Neutrophil (primary cell): ENCODE data around the gene RGS12.

ENCODE experiments used
- H3K27ac ChIP-seq: fragments of 200-600 bp; sonication (generic); 2 replicates; pipeline ENCODE4 v1.5.1; 2016; ENCODE audit warnings: mild to moderate bottlenecking, moderate library complexity
- H3K27me3 ChIP-seq: fragments of 200-600 bp; sonication (generic); 2 replicates; pipeline ENCODE4 v1.6.0; 2016; ENCODE audit warnings: mild to moderate bottlenecking
- H3K36me3 ChIP-seq: fragments of 200-600 bp; sonication (generic); 2 replicates; pipeline ENCODE4 v1.5.1; 2017
- H3K4me1 ChIP-seq, 2 experiments: fragments of 200-600 bp in 1 of 2; sonication (generic) in 1 of 2; 1 replicate in 1 of 2; 2 replicates in 1 of 2; pipeline versions ENCODE4 v1.5.1 to v1.6.1; 2013 to 2016; ENCODE audit warnings: low read depth in 1 of 2, low read length in 1 of 2, mild to moderate bottlenecking in 1 of 2, moderate library complexity in 1 of 2; ENCODE audit not compliant: control insufficient read depth in 1 of 2, insufficient read depth in 1 of 2
- H3K4me3 ChIP-seq, 2 experiments: fragments of 200-600 bp in 1 of 2; sonication (generic) in 1 of 2; 1 replicate in 1 of 2; 2 replicates in 1 of 2; pipeline ENCODE4 v1.5.1; 2013 to 2016; ENCODE audit warnings: low read depth in 1 of 2, low read length in 1 of 2, mild to moderate bottlenecking in 1 of 2, moderate library complexity in 1 of 2
- H3K9me3 ChIP-seq: fragments of 200-600 bp; sonication (generic); 2 replicates; pipeline ENCODE4 v1.5.1; 2016
- TF ChIP-seq, protein P1 (sequence below): fragments of 200-600 bp; sonication (generic); IDR thresholded peaks from 2 replicates; pipeline ENCODE4 v1.5.1; 2016; ENCODE audit warnings: antibody characterized with exemption

The RGS12 gene

DNA sequence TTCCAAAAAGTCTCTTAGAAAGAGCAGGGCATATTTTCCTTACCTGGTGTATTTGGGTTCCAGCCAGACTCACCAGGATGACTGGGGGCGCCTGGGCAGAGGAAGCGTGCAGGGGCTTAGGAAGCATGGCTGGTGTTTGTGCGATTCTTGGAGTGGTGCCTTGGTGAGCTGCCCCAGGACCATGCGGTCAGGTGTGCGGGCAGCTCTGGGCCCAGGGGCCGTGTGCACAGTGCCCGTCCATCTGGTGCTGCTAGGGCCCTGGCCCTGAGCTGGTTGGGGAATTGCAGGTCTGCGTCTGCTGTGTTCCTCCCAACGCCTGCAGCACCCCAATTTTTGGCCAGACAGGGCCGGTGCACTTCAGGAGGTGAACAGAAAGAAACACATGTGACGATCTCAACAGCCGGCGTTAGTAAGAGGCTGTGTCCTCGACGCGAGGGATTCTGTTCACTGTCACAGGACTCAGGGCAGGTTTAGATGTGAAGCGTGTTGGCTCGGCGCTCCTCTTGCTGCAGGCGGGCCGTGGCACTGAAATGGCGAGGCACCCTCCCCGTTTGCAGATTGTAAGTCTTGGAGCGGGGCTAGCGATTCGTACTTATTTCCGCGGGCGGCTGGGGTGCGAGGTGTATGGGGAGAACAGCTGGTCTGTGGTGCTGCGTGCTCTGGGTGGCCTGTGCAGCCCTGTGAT lies 15.2 kb downstream of the RGS12 start:
- Histone ChIP-seq H3K27me3 (peaks cover 27% of the 10 kb centered on the region), H3K4me3 (no peak overlapping the region), H3K4me1 (no peaks in the 10 kb centered on the region), H3K27ac (no peak overlapping the region), H3K36me3 (no peaks in the 10 kb centered on the region), H3K9me3 (no peaks in the 10 kb centered on the region)
- TF ChIP-seq, protein P1, sequence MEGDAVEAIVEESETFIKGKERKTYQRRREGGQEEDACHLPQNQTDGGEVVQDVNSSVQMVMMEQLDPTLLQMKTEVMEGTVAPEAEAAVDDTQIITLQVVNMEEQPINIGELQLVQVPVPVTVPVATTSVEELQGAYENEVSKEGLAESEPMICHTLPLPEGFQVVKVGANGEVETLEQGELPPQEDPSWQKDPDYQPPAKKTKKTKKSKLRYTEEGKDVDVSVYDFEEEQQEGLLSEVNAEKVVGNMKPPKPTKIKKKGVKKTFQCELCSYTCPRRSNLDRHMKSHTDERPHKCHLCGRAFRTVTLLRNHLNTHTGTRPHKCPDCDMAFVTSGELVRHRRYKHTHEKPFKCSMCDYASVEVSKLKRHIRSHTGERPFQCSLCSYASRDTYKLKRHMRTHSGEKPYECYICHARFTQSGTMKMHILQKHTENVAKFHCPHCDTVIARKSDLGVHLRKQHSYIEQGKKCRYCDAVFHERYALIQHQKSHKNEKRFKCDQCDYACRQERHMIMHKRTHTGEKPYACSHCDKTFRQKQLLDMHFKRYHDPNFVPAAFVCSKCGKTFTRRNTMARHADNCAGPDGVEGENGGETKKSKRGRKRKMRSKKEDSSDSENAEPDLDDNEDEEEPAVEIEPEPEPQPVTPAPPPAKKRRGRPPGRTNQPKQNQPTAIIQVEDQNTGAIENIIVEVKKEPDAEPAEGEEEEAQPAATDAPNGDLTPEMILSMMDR: no peak

DNA sequence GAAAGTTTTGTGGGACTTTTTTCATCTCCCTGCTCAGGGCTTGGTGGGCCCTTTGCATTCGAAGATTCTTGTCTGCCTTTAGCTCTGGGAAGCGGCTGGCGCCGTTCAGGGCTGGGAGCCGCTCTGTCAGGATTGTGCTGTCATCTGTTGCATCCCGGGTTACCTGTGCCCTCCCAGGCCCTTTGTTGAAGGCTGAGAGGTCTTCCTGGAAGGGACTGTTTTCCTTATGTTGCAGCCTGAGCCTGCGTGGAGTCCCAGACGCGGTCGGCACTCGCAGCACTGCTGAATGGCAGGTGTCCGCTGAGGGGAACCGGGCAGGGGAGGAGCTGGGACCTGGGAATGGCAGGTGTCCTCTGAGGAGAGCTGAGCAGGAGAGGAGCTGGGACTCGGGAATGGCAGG lies 15.9 kb downstream of the RGS12 start:
- TF ChIP-seq, protein P1: no peak
- Histone ChIP-seq H3K27me3 (peaks cover 20% of the 10 kb centered on the region), H3K4me3 (no peak overlapping the region), H3K27ac (no peak overlapping the region), H3K4me1 (no peaks in the 10 kb centered on the region), H3K9me3 (no peaks in the 10 kb centered on the region), H3K36me3 (no peaks in the 10 kb centered on the region)

DNA sequence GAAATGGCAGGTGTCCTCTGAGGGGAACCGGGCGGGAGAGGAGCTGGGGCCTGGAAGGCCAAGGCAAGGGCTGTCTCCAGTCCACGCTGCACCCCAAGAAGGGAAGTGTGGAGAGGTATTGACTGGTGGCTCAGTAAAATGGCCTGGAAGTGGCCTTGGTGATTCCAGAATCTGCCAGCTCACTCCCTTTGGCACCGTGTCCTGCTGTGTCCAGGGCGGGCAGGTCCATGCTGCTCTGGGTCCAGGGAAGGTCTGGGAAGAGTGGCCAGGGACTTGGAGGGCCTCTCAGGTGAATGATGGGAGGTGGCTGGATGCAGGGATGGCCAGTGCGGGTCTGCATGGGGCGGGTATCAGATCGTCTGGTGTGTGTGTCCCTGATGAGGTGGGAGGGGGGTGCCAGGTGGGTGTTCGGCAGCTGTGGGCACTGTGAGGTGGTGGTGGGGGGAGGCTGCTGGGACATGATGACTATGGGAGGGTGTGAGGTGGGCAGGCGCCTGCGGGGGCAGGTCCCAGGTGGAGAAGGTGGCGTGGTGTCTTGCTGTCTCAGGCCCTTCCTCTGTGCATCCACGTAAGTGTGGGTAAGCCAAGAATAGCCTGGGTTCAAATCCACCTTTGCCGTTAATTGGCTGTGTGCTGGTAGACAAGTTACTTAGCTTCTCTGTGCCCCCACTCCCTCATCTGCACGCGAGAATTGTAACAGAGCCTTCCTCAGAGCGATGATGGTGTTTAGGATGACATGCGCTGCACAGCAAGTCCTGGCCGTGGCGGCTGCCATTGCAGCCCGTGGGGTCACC lies 17.7 kb downstream of the RGS12 start:
- Histone ChIP-seq H3K4me1 (no peaks in the 10 kb centered on the region), H3K9me3 (no peaks in the 10 kb centered on the region)
- TF ChIP-seq, protein P1: no peak

DNA sequence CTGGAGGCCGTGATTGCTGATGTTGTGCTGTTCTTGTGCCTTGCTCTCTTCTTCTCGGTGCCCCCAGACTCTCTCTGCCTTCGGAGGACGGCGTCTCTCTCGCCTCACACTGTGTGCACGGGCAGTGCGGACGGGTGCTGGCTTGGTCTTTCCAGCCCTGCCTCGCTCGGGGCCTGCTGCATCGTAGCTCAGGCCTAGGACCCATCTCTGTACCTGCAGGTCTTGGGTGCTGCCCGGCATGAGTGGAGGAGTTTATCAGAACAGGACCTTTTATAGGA lies 18.2 kb downstream of the RGS12 start:
- H3K9me3 ChIP-seq: no peaks in the 10 kb centered on the region
- H3K27me3 ChIP-seq: no peaks in the 10 kb centered on the region
- H3K27ac ChIP-seq: no peak overlapping the region
- H3K4me3 ChIP-seq: no peak overlapping the region
- H3K36me3 ChIP-seq: no peaks in the 10 kb centered on the region
- TF ChIP-seq, protein P1: no peak
- no peaks in the 10 kb centered on the region for H3K4me1 ChIP-seq

More for the DNA sequence above, 17.7 kb downstream of the RGS12 start:
- H3K27me3 ChIP-seq: peaks cover 2% of the 10 kb centered on the region
- H3K4me3 ChIP-seq: no peak overlapping the region
- no peaks in the 10 kb centered on the region for H3K36me3 ChIP-seq
- no peak overlapping the region for H3K27ac ChIP-seq

DNA sequence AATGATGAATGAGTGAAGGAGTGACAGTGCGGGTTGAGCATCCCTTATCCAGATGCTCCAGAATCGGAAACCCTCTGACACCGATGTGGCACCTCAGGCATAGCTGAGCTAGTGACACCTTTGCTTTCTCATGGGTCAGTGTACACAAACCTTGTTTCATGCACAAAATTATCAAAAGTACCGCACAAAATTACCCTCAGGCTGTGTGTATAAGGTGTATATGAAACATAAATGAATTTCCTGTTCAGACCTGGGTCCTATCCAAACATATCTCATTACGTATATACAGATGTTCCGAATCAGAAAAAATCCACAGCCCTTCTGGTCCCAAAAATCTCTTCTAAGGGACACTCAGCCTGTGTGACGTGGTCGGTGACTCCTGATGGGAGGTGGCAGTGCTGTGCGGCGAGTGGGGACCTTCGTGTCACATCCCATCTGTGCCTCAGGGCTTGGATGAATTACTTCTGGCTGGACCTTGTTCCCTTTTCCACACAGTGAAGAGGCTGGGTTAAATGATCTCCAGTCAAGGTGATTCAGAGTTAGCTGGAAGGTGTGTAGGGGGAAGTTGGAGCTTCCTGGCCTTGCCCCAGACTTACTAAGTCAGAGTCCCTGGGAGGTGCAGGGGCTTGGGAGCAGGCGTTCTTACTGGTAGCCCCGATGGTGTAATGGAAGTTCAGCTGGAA lies 18.8 kb downstream of the RGS12 start:
- H3K27me3 ChIP-seq: no peaks in the 10 kb centered on the region
- TF ChIP-seq, protein P1: no peak
- H3K9me3 ChIP-seq: no peaks in the 10 kb centered on the region
- H3K36me3 ChIP-seq: no peaks in the 10 kb centered on the region
- H3K27ac ChIP-seq: no peak overlapping the region
- H3K4me1 ChIP-seq: no peaks in the 10 kb centered on the region
- no peak overlapping the region for H3K4me3 ChIP-seq
